ENCODE measurements around the gene ZNF334.

DNA sequence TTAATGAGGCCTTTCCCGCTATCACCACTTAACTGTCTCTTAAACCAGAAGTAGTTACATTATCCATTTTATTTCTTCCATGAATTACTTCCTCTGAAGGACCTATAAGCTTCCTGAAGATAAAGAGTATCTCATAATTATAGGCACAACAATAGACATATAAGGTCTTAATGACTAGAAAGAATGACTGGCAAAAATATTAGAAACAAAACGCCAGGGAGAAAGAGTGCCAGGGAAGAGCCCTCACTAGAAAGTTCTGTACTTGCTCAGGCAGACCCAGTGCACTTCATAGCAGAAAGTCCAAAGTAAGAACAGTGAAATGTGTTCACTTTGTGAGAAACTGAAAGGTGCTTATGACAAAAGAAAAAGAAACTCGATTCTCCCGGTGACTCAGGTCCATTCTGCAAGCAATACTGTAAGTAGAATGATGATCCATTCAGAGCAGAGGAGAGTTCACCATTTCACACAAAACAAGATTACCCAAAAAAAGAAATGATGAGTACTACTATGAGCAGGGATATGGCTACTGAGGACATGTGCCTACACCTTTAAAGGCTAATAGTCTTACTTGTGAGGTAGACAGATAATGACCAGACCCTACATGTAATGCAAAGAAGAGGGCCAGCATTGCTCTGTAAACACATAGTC, 5.5 kb downstream of the ZNF334 start:
- TF ChIP-seq, protein P1, sequence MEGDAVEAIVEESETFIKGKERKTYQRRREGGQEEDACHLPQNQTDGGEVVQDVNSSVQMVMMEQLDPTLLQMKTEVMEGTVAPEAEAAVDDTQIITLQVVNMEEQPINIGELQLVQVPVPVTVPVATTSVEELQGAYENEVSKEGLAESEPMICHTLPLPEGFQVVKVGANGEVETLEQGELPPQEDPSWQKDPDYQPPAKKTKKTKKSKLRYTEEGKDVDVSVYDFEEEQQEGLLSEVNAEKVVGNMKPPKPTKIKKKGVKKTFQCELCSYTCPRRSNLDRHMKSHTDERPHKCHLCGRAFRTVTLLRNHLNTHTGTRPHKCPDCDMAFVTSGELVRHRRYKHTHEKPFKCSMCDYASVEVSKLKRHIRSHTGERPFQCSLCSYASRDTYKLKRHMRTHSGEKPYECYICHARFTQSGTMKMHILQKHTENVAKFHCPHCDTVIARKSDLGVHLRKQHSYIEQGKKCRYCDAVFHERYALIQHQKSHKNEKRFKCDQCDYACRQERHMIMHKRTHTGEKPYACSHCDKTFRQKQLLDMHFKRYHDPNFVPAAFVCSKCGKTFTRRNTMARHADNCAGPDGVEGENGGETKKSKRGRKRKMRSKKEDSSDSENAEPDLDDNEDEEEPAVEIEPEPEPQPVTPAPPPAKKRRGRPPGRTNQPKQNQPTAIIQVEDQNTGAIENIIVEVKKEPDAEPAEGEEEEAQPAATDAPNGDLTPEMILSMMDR (IDR thresholded peaks at IDR 0.05) = no peak
- TF ChIP-seq ETV6 (CRISPR knock-in tag; IDR thresholded peaks at IDR 0.05) = no peak
- TF ChIP-seq, protein P2, sequence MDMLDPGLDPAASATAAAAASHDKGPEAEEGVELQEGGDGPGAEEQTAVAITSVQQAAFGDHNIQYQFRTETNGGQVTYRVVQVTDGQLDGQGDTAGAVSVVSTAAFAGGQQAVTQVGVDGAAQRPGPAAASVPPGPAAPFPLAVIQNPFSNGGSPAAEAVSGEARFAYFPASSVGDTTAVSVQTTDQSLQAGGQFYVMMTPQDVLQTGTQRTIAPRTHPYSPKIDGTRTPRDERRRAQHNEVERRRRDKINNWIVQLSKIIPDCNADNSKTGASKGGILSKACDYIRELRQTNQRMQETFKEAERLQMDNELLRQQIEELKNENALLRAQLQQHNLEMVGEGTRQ (CRISPR knock-in tag; IDR thresholded peaks at IDR 0.05) = no peak
- TF ChIP-seq ZNF416 (CRISPR knock-in tag; IDR thresholded peaks at IDR 0.05) = no peak
- TF ChIP-seq SP1 (CRISPR knock-in tag; conservative IDR thresholded peaks at IDR 0.05) = no peak
- TF ChIP-seq, protein P3, sequence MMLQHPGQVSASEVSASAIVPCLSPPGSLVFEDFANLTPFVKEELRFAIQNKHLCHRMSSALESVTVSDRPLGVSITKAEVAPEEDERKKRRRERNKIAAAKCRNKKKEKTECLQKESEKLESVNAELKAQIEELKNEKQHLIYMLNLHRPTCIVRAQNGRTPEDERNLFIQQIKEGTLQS (CRISPR knock-in tag; conservative IDR thresholded peaks at IDR 0.05) = no peak
